ENCODE measurements around the gene SPECC1.
"Not testable (repeated sequence)": the region's sequence is repeated elsewhere in the genome, so short reads cannot be mapped to it uniquely, and the experiment has no call there.

Gene SPECC1

DNA sequence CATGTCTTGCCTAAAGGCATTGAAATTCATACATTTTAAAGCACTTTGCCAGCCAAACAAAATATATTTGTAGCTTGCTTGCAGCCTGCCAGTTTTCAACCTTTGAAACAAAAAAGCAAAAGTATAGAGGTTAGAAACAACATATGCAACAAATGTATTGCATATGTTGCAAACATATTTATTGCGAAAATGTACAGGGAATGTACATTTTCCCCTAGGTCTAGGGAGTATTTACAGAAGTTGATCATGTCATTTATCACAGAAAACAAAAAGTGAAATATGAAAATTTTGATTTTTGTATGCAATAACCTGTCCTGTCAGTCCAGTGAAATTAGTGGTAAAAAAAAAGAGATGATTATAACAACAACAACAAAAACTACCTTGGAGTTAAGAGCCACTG is 171.5 kb downstream of the SPECC1 start:
- DNase-seq = no peak

DNA sequence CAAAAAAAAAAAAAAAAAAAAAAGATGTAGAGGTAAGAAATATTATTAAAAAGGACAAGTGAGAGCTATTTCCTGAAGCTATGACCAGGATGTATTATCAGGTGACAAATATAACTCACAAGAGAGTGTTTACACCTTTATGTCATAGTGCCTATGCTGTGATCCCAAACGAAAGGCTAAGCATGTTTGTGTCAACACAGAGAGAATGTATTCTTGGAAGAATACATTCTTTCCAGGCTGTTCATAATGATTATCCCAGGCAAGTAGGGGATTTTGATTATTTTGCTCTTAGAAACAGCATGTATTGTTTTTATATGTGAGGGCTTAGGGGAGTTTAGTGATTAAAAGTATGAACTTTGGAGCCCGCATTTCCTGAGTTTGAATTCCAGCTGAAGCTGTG is 175.0 kb downstream of the SPECC1 start:
- DNase-seq = no peak

DNA sequence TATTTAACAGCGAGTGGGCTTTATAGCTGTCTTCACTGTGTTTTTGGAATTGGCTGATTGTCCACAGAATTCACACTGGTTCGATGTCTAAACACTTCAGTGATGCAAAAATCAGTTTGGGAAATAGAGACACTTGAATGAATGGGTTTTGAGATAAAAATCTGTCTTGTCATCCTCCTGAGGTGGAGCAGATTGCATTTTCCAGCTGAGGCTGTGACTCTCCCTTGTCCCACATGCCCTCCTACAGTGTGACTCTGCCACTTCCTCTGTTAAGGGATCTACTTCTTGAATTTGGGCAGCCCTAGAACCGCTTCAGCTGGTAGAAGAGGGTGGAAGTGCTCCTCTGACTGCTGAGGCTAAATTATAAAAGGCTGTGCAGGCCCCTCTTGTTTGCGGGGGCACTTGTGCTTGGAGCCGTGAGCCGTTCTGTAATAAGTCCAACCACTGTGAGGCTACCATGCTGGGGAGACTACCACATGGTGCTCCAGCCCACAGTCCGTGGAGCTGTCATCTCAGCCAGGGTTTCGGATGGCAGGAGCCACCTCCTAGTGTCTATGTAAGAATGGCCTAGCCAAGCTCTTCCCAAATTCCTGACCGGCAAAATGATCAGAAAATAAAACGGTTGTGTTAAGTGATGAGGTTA is 175.9 kb downstream of the SPECC1 start:
- DNase-seq = no peak

DNA sequence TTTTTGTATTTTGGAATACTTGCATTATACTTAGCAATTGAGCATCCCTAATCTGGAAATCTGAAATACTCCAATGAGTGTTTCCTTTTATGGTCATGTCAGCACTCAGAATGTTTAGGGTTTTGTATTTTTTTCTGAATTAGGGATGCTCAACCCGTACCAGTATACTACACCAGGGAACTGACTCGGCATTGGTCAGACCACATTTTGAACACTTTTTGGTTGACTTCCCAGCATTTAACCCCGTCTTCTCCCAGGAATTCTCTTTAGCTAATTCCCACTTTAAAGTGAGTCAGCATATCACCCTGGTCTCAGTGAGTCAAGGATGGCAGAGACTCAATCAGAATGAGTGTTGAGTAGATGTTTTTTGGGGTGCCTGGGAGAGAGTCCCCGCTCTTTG is 177.9 kb downstream of the SPECC1 start:
- DNase-seq = no peak

DNA sequence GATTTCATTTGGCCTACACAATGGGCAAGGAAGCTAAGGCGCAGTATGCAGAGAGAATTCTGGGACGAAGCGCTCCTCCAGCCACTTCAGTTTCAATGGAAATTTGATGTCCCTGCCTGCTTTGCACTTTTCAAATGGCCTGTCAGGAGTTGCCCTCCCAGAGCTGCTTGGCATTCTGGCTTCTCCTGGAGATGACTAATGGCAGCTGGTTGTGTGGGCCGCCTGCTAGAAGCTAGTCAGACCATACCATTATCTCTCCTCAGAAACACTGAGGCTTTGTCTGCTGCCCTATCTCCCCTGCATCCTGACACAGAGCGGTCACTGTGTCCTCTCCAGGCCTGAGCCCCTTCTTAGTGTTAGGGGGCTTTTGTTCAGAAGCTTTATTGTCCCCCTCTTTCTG is 180.1 kb downstream of the SPECC1 start:
- no peak for DNase-seq

DNA sequence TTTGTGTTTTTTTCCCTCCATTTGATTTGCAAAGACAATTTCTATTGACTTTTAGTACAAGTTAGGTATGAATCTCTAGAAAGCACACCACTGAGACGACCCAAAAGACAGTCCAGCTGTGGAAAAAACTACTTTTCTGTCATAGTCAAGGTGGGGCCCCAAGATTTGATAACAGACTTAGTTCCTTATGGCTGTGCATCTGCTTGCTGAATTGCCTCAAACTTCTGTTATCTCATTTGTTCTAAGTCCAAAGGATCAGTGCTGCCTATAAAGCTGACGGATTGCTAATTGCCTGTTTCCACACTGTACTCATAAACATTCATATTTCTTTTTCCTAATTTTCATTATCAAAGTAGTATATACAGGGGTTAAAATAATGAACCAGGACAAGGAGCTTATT is 180.8 kb downstream of the SPECC1 start:
- DNase-seq = no peak

DNA sequence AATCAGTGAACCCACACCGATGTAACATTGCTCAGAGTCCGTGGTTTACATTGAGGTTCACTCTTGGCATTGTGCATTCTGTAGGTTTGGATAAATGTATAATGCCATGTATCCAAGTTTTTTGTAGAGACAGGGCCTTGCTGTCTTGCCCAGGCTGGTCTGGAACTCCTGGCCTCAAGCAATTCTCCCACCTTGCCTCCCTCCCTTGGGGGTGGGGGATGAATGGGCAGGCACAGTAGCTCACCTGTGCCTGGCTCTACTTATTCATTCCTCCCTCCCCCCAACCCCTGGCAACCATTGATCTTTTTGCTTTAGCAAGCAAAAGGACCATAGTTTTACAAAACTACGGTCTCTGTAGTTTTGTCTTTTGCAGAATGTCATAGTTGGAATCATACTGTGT is 181.4 kb downstream of the SPECC1 start:
- no peak for DNase-seq

DNA sequence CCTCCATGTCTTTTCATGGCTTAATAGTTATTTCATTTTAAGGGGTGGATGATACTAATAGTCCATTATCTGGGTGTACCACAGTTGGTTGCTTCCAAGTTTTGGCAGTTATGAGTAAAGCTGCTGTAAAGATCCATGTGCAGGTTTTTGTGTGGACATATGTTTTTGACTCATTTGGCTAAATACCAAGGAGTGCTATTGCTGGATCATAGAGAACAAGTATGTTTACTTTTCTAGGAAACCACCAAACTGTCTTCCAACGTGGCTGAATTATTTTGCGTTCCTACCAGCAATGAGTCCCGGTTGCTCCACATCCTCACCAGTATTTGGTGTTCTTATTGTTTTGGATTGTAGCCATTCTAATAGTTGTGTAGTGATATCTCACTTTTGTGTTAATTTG is 181.9 kb downstream of the SPECC1 start:
- no peak for DNase-seq

DNA sequence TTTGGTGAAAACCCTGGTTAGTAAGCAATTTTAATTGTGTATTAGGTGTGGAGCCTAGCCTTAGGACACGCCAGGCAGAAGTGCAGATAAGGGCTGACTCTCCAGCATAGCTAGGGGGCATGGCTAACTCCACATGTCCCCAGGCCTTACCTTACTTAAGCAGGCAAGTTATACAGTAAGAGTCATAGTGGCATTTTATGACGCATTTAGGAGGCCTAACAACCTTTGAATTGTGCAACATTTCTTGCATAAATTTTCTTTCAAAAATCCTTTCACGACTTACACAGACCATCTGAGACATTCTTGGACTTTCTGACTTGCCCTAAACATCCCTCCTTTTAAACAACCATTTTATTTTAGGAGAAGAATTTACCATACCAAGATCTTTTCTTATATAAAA is 187.1 kb downstream of the SPECC1 start:
- DNase-seq = not testable (repeated sequence)

DNA sequence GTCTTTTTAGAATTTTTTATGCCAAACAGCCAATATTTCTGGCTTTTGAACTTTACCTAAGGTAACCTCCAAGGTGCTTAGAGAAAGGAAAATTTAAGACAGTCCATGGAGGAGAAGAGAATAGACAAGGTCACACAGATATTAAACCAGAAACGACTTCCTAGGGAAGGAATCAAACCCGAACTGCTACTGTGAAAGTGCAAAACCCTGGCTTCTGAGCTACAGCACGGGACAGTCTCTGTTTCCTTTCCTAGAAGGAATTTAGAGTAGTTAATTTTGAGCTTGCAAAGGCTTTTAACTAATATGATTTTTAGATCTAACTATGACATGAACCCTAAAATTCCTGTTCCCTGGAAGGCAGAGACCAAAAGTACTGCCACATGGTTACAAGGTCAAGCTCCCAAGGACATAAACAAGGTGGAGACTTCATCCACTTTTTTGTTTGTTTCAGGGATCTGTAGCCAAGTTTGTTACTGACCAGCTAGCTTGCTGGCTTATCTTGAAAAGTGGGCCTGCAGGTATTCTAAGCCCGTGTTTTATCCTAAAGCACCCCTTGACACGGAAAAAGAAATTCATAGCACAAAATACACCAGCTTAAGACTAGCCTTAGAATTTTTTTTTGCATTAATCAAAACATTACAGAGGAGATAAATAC is 188.2 kb downstream of the SPECC1 start:
- no peak for DNase-seq

DNA sequence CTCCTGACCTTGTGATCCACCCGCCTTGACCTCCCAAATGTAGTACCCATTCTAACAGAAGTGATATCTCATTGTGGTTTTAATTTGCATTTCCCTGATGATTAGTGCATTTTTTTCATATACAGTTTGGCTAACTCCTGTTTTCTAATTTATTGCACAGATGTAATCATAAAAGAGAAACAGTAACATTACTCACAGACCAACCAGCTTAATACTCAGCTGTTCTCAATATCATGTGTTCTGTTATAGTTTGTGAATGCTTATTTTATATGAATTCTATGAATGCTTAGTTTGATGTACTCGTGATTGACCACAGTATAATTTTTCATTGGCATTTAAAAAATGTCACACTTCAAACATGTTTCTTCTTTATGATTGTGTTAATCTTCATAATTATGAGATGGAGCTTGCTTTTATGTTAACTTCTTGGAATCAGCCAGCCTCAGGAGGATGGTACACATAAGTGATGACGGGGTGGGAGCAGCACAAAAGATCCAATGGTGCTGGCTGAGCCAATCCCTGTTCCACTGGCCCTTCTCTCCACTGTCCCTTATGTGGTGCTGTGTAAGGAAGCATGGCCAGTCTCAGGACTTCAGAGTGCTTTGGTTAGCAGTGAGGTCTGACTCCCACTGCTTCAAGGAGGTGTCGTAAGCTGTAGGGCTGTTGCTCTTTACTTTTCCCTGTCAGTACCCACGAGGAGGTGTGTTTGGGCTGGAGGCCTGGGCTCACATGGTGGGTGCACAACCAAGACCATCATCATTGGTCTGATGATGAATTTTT is 191.0 kb downstream of the SPECC1 start:
- DNase-seq = no peak

DNA sequence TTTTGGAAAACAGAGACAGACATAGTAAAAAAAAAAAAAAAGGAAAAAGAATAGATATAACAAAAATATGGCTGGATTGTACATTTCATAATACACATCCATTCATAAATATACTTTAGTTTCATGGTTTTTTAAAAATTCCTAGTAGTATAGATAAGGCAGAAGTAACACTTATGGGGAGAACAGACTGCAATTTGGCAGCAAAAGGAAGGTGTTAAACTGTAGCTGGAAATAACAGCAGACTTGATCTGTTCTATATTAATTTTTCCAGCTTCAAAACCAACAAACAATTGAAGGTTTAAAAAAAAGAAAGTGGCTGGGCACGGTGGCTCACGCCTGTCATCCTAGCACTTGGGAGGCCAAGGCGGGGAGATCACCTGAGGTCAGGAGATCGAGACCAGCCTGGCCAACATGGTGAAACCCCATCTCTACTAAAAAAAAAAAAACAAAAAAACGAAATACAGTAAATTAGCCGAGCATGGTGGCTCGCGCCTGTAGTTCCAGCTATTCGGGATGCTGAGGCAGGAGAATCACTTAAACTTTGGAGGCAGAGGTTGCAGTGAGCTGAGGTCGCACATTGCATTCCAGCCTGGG is 191.8 kb downstream of the SPECC1 start:
- no peak for DNase-seq

DNA sequence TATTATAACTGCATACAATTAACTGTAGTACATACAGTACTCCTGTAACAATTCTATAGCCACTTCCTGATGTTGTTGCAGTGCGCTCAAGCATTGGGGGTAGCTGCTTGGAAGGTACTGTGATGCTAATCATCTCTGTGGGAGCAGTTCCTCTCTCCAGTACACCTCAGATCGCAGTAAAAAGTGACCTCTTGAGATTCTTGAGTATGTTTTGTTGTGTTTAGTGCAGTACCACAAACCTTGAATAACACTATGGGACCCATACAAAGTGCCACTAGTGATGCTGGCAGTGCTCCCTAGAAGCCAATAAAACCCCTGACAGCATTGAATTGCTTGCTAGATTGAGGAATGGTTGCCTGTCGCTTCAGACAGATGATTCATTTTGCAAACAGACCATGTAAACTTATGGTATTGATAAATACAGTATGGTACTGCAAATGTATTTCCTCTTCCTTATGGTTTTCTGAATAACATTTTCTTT is 193.0 kb downstream of the SPECC1 start:
- no peak for DNase-seq

DNA sequence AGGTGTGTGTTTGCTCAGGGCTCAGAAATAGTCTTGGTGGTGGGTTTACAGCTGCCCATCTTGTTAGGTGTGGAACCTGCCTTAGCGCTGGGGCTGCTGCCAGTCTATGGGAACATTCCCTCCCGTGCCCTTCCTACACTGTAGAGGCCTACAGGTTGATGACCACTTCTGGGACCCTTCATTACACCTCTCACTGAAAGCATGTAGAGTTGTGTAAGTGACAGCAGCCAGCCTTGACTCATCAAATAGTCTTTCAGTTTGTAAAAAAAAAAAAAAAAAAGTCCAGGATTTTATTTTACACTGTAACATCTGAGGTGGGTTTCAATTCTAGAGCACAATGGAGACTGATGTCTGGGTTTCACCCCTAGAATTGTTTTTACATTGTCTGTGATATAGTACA is 193.9 kb downstream of the SPECC1 start:
- DNase-seq = no peak

DNA sequence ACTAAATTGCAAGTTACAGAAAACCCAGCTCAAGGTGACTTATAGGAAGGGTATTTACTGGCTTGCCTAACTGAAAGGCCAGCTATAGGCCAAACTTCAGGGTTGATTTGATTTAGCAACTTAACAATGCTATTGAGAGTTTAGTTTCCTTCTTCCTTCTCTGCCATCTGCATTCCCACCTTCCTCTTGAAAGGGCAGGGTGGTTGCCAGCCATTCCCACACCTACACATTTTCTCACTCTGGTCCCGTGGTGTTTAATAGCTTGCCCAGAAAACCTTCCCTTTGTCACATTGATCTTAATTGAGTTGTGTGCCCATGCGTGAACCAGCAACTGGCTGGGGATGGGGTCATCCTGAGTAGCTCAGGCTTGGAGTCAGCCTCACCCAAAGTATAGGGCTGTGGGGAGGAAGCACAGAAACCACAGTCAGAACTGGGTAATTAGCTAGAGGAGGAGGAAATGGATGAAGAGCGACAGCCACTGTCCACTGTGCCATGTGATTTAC is 194.7 kb downstream of the SPECC1 start:
- DNase-seq = no peak

DNA sequence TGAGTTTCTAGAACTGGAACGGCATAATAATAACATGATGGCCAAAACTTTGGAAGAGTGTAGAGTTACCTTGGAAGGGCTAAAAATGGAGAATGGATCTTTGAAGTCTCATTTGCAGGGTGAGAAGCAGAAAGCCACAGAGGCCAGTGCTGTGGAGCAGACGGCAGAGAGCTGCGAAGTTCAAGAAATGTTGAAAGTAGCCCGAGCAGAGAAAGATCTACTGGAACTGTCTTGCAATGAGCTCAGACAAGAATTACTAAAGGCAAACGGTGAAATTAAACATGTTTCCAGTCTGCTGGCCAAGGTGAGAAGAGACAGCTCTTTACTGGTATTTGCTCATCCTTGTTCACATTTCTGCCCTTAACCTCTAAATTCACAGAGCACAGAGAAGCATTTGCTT is 196.4 kb downstream of the SPECC1 start:
- no peak for DNase-seq

DNA sequence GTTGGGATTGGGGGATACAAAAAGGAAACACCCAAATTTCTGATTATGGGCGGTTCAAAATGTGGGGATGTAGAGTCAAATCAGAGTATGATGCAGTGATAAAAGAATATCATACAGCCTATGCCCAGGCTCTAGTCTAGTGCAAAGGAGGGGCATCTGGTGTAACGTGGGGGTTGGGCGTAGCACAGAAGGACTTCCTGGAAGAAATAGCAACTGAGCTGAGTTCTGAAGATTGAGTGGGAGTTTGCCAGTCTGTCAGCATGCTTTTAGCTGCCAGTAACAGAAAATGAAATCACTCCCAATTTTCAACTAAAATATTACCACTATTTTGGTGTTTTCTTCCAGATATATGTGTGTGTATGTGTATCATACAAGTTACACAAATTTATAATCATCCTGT is 196.9 kb downstream of the SPECC1 start:
- peak; percentile 47 for DNase-seq

DNA sequence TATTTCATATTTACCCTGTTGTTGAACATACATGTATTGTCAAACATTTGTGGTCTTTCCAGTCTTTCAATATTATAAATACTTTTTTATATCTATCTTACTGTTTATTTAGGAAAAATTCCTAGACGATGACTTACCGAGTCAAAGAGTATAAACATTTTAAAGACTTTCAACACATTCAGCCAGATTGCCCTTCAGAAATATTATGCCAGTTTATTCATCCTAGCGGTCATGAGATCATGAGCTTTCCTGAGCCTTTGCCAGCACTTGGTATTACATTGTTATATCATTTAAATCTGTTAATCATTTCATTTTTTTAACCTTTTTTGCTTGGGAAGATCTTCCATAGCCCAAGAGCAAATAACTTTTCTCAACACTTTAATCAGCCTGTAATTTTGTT is 197.4 kb downstream of the SPECC1 start:
- DNase-seq = no peak

DNA sequence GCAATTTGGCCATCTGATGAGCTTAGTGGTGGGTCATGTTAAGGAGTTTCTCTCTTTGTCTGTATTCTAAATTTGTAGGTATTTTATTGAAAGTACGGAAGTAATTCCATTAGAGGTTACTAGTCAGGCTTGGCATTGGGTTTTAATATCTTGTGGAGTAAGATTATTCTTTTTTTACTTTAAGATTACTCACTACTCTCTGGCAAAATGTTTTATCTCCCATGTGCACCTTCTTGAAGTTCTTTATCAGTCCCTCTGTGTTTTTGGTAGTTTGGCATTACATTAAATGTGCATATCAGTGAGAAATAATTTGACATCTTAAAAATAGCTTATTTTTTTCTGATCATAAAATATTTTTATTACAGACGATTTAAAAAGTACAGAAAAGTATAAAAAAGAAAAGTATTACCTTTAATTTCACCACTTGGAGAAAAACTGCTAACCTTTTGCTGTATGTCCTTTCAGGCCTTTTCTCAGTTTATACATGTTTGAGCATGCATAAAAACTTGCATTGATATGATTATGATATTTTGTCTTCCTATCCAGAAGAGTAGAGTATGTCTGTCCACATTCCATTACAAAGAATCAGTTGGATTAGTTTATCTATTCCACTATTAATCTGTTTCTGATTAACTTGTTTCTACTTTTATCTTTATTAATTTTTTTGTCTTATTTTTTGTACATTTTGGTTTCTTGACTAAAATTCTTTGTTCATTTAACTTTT is 198.3 kb downstream of the SPECC1 start:
- DNase-seq = no peak

DNA sequence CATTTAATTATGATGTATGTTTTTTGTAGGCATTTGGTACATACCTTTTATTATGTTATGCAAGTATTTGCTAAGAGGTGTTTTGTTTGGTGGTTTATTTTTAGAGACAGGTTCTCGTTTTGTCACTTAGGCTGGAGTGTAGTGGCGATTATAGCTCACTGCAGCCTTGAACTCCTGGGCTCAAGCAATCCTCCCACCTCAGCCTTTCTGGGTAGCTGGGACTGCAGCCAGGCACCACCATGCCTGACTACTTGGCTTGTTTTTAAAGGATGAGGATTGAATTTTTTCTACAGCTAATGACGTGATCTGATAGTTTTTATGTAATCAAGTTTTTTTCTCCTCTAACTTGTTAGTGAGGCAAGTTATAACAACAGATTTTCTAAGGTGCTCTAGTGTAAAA is 199.6 kb downstream of the SPECC1 start:
- DNase-seq = no peak

DNA sequence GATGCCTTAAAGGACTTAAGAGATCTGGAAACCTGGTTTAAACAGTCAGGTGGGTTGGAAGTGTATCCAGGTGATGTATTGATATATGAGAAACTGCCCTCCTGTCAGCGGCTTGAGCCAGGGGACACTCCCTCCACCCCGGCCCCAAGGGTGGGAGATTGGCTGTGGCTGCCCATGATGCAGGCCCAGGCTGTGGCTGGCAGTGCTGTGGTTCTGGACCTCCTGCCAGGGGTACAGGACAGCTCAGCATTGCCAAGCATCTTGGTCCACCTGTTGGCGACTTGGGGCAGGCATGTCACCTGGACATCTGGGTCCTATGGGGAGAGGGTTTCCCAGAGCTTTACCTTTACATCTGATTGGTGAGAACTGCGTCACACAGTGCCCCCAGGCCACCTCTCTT is 201.0 kb downstream of the SPECC1 start:
- DNase-seq = no peak

DNA sequence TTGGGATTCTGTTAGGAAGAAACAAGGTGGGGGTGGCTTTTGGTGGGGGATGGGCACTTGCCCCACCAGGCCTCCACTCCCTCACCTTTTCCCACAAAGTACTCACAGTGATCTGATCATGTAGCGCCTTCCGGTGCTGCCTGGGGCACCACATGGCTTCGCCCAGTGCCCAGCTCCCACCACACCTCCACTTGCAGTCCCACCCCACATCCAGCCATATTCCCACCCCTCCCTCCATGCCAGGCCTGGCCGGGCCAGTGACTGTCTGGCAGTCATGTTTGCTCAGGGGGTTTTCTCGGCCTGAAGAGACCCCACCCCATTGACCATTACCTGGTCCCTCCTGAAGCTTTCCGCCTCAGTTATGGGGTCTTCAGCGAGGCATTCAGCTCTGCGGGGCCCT is 201.5 kb downstream of the SPECC1 start:
- DNase-seq = no peak

DNA sequence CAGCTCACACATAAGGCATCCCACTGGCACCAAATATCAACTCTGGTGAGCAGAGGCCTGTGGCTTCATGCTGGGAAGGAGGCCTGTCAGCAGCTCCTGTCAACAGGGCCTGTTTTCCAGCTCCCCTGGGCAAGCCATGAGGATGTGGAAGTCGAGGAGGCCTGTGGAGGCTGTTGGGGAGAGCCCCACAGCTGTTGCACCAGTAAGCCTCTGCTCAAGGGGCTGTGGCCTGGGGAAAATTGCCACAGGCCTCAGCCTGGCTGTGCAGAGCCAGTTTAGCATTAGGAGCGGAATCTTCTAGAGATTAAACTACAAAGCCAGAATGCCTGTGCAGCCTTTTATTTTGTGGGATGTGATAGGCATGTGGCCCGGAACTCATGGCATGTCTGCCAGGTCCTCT is 202.1 kb downstream of the SPECC1 start:
- DNase-seq = no peak

All from CD4-positive, alpha-beta T cell treated with Interleukin-17A for 4 hours (primary cell).